Astrocyte of the hippocampus (primary cell): ENCODE data around the gene GTF3C1.
"Not testable (repeated sequence)": the region's sequence is repeated elsewhere in the genome, so short reads cannot be mapped to it uniquely, and the experiment has no call there.

Experiments
- DNase-seq: peaks from one replicate; pipeline ENCODE4 v3.0.0; 2011; ENCODE audit warnings: low read depth, low spot score

The GTF3C1 gene

GRCh38 chr16:27549746-27550581 is at the start of gene GTF3C1, which contains the start of gene KATNIP:
TSS of gene GTF3C1 (minus strand) at chr16:27549913. CDS start at chr16:27549890, 23 bp downstream.
TSS of gene KATNIP (plus strand) at chr16:27550144. CDS start at chr16:27550171, 27 bp downstream.
- peak; percentile 100 for DNase-seq

GRCh38 chr16:27598931-27599565 is 49.3 kb upstream of the GTF3C1 start:
- no peak for DNase-seq

- DNase-seq: no peak
These were observed 48.5 kb upstream of the GTF3C1 start for GRCh38 chr16:27598220-27598619.

GRCh38 chr16:27597361-27597760 is 47.6 kb upstream of the GTF3C1 start:
- no peak for DNase-seq

GRCh38 chr16:27596411-27596810 is 46.7 kb upstream of the GTF3C1 start:
- DNase-seq: no peak

- no peak for DNase-seq
These were observed 46.3 kb upstream of the GTF3C1 start for GRCh38 chr16:27595993-27596392.

- no peak for DNase-seq
These were observed 45.8 kb upstream of the GTF3C1 start for GRCh38 chr16:27595475-27595874.

GRCh38 chr16:27591837-27592236 is 42.1 kb upstream of the GTF3C1 start:
- DNase-seq: no peak

GRCh38 chr16:27588057-27588456 is 38.3 kb upstream of the GTF3C1 start:
- DNase-seq: no peak

GRCh38 chr16:27586711-27587110 is 37.0 kb upstream of the GTF3C1 start:
- no peak for DNase-seq

- no peak for DNase-seq
These were observed 35.5 kb upstream of the GTF3C1 start for GRCh38 chr16:27585200-27585599.

GRCh38 chr16:27583634-27584033 is 33.9 kb upstream of the GTF3C1 start:
- no peak for DNase-seq

GRCh38 chr16:27582883-27583282 is 33.2 kb upstream of the GTF3C1 start:
- DNase-seq: no peak

- peak; percentile 19 for DNase-seq
These were observed 29.6 kb upstream of the GTF3C1 start for GRCh38 chr16:27579087-27579980.

GRCh38 chr16:27576729-27577128 is 27.0 kb upstream of the GTF3C1 start:
- DNase-seq: no peak

GRCh38 chr16:27572711-27573110 is 23.0 kb upstream of the GTF3C1 start:
- no peak for DNase-seq

GRCh38 chr16:27571433-27572326 is 22.0 kb upstream of the GTF3C1 start:
- no peak for DNase-seq

- DNase-seq: not testable (repeated sequence)
These were observed 21.3 kb upstream of the GTF3C1 start for GRCh38 chr16:27570986-27571385.

- DNase-seq: no peak
These were observed 18.4 kb upstream of the GTF3C1 start for GRCh38 chr16:27568077-27568476.

- DNase-seq: no peak
These were observed 16.7 kb upstream of the GTF3C1 start for GRCh38 chr16:27566417-27566816.

- DNase-seq: no peak
These were observed 14.5 kb upstream of the GTF3C1 start for GRCh38 chr16:27564224-27564623.
